ENCODE data around the gene GFI1. TPM values are rescaled to one million over a fixed set of nuclear protein-coding genes. Genes with fewer than 3 reads are reported as not detected.

GFI1 gene
- total RNA-seq, 1 experiment from 2014 or later = 0.49 TPM

DNA sequence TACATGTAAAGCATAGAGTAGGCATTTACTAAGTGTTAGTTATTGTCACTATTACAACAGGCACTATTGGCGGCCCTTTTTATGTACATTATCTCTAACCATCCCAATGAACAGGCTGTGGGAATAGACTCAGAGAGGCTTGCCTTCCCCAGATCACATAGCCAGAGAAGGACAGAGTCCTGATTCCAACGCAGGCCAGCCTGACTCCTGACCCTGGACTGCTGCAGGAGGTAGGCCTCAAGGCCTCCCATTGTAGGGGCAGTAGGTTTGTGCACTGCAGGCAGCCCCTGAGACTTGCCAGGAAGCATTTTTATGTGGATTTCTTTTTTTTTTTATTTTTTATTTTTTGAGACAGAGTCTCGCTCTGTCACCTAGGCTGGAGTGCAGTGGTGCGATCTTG is 6.4 kb upstream of the GFI1 start:
- POLR2A ChIA-PET = no interaction called here
- Histone ChIP-seq H3K4me3 (ENCODE audit: low read depth in 2 of 2, low read length in 2 of 2) (no peak overlapping the region), H3K27me3 (ENCODE audit: control insufficient read depth, insufficient read depth, low read length) (peaks cover 6% of the 10 kb centered on the region), H3K9me3 (ENCODE audit: control insufficient read depth, insufficient read depth, low read depth, low read length) (no peaks in the 10 kb centered on the region), H3K4me1 (ENCODE audit: control insufficient read depth, insufficient read depth, low read length) (no peaks in the 10 kb centered on the region), H3K27ac (ENCODE audit: low read length) (no peak overlapping the region), H3K36me3 (ENCODE audit: control insufficient read depth, insufficient read depth, low read length) (no peaks in the 10 kb centered on the region)
- TF ChIP-seq POLR2AphosphoS5 (IDR thresholded peaks at IDR 0.05; ENCODE audit: low read depth, low read length) = no peak
- TF ChIP-seq, protein P1, sequence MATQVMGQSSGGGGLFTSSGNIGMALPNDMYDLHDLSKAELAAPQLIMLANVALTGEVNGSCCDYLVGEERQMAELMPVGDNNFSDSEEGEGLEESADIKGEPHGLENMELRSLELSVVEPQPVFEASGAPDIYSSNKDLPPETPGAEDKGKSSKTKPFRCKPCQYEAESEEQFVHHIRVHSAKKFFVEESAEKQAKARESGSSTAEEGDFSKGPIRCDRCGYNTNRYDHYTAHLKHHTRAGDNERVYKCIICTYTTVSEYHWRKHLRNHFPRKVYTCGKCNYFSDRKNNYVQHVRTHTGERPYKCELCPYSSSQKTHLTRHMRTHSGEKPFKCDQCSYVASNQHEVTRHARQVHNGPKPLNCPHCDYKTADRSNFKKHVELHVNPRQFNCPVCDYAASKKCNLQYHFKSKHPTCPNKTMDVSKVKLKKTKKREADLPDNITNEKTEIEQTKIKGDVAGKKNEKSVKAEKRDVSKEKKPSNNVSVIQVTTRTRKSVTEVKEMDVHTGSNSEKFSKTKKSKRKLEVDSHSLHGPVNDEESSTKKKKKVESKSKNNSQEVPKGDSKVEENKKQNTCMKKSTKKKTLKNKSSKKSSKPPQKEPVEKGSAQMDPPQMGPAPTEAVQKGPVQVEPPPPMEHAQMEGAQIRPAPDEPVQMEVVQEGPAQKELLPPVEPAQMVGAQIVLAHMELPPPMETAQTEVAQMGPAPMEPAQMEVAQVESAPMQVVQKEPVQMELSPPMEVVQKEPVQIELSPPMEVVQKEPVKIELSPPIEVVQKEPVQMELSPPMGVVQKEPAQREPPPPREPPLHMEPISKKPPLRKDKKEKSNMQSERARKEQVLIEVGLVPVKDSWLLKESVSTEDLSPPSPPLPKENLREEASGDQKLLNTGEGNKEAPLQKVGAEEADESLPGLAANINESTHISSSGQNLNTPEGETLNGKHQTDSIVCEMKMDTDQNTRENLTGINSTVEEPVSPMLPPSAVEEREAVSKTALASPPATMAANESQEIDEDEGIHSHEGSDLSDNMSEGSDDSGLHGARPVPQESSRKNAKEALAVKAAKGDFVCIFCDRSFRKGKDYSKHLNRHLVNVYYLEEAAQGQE (IDR thresholded peaks at IDR 0.05; ENCODE audit: insufficient read depth in 1 of 2, low read depth in 2 of 2, low read length in 1 of 2) = no peak
- no peak for TF ChIP-seq TCF7L2 (IDR thresholded peaks at IDR 0.05; ENCODE audit: low read depth, low read length)
- no peak for TF ChIP-seq SIN3A (IDR thresholded peaks at IDR 0.05; ENCODE audit: borderline replicate concordance, insufficient read depth, low read depth, low read length)
- TF ChIP-seq, protein P2, sequence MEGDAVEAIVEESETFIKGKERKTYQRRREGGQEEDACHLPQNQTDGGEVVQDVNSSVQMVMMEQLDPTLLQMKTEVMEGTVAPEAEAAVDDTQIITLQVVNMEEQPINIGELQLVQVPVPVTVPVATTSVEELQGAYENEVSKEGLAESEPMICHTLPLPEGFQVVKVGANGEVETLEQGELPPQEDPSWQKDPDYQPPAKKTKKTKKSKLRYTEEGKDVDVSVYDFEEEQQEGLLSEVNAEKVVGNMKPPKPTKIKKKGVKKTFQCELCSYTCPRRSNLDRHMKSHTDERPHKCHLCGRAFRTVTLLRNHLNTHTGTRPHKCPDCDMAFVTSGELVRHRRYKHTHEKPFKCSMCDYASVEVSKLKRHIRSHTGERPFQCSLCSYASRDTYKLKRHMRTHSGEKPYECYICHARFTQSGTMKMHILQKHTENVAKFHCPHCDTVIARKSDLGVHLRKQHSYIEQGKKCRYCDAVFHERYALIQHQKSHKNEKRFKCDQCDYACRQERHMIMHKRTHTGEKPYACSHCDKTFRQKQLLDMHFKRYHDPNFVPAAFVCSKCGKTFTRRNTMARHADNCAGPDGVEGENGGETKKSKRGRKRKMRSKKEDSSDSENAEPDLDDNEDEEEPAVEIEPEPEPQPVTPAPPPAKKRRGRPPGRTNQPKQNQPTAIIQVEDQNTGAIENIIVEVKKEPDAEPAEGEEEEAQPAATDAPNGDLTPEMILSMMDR (IDR thresholded peaks at IDR 0.05) = no peak
- CTCF ChIA-PET = no interaction called here
- BruUV-seq (replicated peaks) = no TSS peak
- ATAC-seq = no peak
- no peak for DNase-seq (ENCODE audit: low read depth, low spot score)
- intact Hi-C loops (cut with micrococcal nuclease; ENCODE audit: unreplicated experiment) = no loop called here
- in situ Hi-C loops (cut with HindIII; ENCODE audit: low pct_unique_long_range_greater_than_20kb, low sequenced_read_pairs) = no loop called here

DNA sequence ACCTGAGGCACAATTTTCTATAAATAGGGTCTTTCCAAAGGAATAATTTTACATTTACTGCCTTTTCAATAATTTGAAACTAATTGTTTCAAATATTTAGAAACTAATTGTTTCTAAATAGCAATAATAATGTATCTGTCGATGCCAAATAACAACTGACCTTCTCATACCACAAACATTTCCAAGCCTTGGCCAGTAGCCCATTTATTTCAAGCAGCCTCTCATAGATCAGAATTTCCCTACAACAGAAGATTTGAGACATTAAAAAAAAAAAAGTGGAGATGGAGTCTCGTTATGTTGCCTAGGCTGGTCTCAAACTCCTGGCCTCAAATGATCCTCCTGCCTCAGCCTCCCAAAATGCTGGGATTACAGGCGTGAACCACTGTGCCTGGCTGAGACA is 2.1 kb upstream of the GFI1 start:
- no peak for ATAC-seq
- ChIA-PET POLR2A (no interaction called here), CTCF (no interaction called here)
- Histone ChIP-seq H3K9me3 (ENCODE audit: control insufficient read depth, insufficient read depth, low read depth, low read length) (no peaks in the 10 kb centered on the region), H3K4me1 (ENCODE audit: control insufficient read depth, insufficient read depth, low read length) (no peaks in the 10 kb centered on the region), H3K36me3 (ENCODE audit: control insufficient read depth, insufficient read depth, low read length) (no peaks in the 10 kb centered on the region), H3K27ac (ENCODE audit: low read length) (no peak overlapping the region), H3K4me3 (ENCODE audit: low read depth in 2 of 2, low read length in 2 of 2) (no peak overlapping the region), H3K27me3 (ENCODE audit: control insufficient read depth, insufficient read depth, low read length) (peaks cover 8% of the 10 kb centered on the region)
- intact Hi-C loops (cut with micrococcal nuclease; ENCODE audit: unreplicated experiment) = no loop called here
- no peak for DNase-seq (ENCODE audit: low read depth, low spot score)
- in situ Hi-C loops (cut with HindIII; ENCODE audit: low pct_unique_long_range_greater_than_20kb, low sequenced_read_pairs) = no loop called here
- TF ChIP-seq SIN3A (IDR thresholded peaks at IDR 0.05; ENCODE audit: borderline replicate concordance, insufficient read depth, low read depth, low read length) (no peak), TCF7L2 (IDR thresholded peaks at IDR 0.05; ENCODE audit: low read depth, low read length) (no peak), POLR2AphosphoS5 (IDR thresholded peaks at IDR 0.05; ENCODE audit: low read depth, low read length) (no peak)
- BruUV-seq (replicated peaks) = no TSS peak

DNA sequence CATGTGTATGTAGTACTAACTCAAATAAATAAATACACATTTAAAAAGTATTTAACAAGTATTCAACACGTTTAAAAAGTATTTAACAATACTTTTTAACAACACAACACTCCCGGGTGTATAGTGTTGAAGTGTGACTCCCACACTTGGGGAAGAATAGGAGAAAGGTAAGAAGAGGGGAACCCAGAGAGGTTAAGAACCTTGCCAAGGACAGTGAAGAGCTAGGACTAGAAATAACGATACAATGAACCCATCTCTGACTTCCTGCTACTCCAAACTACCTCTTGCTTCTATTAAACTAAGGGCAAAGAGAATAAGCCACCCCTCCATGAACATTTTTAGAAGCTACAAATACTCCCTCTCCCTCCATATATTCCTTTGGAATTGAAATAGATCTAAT is 1.7 kb upstream of the GFI1 start:
- Histone ChIP-seq H3K27ac (ENCODE audit: low read length) (no peak overlapping the region), H3K36me3 (ENCODE audit: control insufficient read depth, insufficient read depth, low read length) (no peaks in the 10 kb centered on the region), H3K4me3 (ENCODE audit: low read depth in 2 of 2, low read length in 2 of 2) (no peak overlapping the region), H3K4me1 (ENCODE audit: control insufficient read depth, insufficient read depth, low read length) (no peaks in the 10 kb centered on the region), H3K27me3 (ENCODE audit: control insufficient read depth, insufficient read depth, low read length) (peaks cover 8% of the 10 kb centered on the region), H3K9me3 (ENCODE audit: control insufficient read depth, insufficient read depth, low read depth, low read length) (no peaks in the 10 kb centered on the region)
- BruUV-seq (replicated peaks) = no TSS peak
- POLR2A ChIA-PET = no interaction called here
- CTCF ChIA-PET = no interaction called here
- ATAC-seq (no peak), DNase-seq (ENCODE audit: low read depth, low spot score) (no peak)
- in situ Hi-C loops (cut with HindIII; ENCODE audit: low pct_unique_long_range_greater_than_20kb, low sequenced_read_pairs) = no loop called here
- TF ChIP-seq SIN3A (IDR thresholded peaks at IDR 0.05; ENCODE audit: borderline replicate concordance, insufficient read depth, low read depth, low read length) (no peak), TCF7L2 (IDR thresholded peaks at IDR 0.05; ENCODE audit: low read depth, low read length) (no peak), POLR2AphosphoS5 (IDR thresholded peaks at IDR 0.05; ENCODE audit: low read depth, low read length) (no peak)
- TF ChIP-seq, protein P1 (IDR thresholded peaks at IDR 0.05; ENCODE audit: insufficient read depth in 1 of 2, low read depth in 2 of 2, low read length in 1 of 2) = no peak
- TF ChIP-seq, protein P2 (IDR thresholded peaks at IDR 0.05) = no peak
- intact Hi-C loops (cut with micrococcal nuclease; ENCODE audit: unreplicated experiment) = no loop called here
